Measurements from ENCODE around the gene SNRNP200. TPM values are rescaled to one million over a fixed set of nuclear protein-coding genes. Genes with fewer than 3 reads are reported as not detected.

Gene SNRNP200
- total and polyA plus RNA-seq, 2 donors (not counting 1 experiment from before 2014, with no cell fraction given) = 211 to 216 TPM

- TF ChIP-seq EZH2 (IDR thresholded peaks at IDR 0.05; ENCODE audit: borderline replicate concordance, insufficient read depth, low read depth, low read length, poor library complexity, severe bottlenecking) = no peak
- no peak for TF ChIP-seq CTCF (IDR thresholded peaks at IDR 0.05)
- POLR2A ChIA-PET = no interaction called here
- H3K9ac ChIP-seq (ENCODE audit: low read length) = no peak overlapping the region
- H3K4me2 ChIP-seq (replicated peaks; ENCODE audit: low read depth, low read length, poor library complexity, severe bottlenecking) = no peak overlapping the region
- Mint-ChIP-seq H3K27ac (peak overlapping the region; percentile 37), H3K4me1 (peaks cover 21% of the 10 kb centered on the region), H3K27me3 (no peaks in the 10 kb centered on the region), H3K9me3 (ENCODE audit: insufficient read depth) (no peaks in the 10 kb centered on the region), H3K4me3 (no peak overlapping the region)
- DNase-seq (no peak), ATAC-seq (ENCODE audit: low read depth) (no peak)
- no peaks in the 10 kb centered on the region for H4K20me1 ChIP-seq (ENCODE audit: control insufficient read depth, insufficient read depth, low read length, poor library complexity, severe bottlenecking)
- H3K79me2 ChIP-seq (ENCODE audit: control insufficient read depth, insufficient read depth, low read length) = no peaks in the 10 kb centered on the region
- H3K9me3 ChIP-seq (ENCODE audit: control extremely low read depth in 1 of 3, control insufficient read depth in 2 of 3, insufficient read depth in 1 of 3, low read length in 2 of 3) = no peaks in the 10 kb centered on the region
- CTCF ChIA-PET = interaction anchor here (0.7 kb wide), 1 partner anchor 110 kb away, joined by 4 read pairs; no protein-coding TSS in a partner anchor
- H3K36me3 ChIP-seq (replicated peaks in 1 of 2; ENCODE audit: control extremely low read depth in 1 of 2, control insufficient read depth in 1 of 2, extremely low read depth in 1 of 2, insufficient read depth in 2 of 2, low read length in 1 of 2) = no peaks in the 10 kb centered on the region
- no peak overlapping the region for H3K4me3 ChIP-seq (ENCODE audit: control extremely low read depth in 1 of 5, extremely low read depth in 1 of 5, insufficient read depth in 1 of 5, low read depth in 2 of 5, low read length in 4 of 5)
- H3K27ac ChIP-seq (ENCODE audit: low read length in 2 of 2) = no peak overlapping the region
- H3K4me1 ChIP-seq (ENCODE audit: control insufficient read depth in 2 of 2, insufficient read depth in 2 of 2, low read length in 2 of 2) = peaks cover 15 to 18% of the 10 kb centered on the region in 2 donors
- intact Hi-C loops (cut with micrococcal nuclease) = no loop called here
- no peaks in the 10 kb centered on the region for H3K27me3 ChIP-seq (replicated peaks in 1 of 4; ENCODE audit: control extremely low read depth in 1 of 4, control insufficient read depth in 3 of 4, insufficient read depth in 4 of 4, low read length in 3 of 4)
- no peak overlapping the region for H2AFZ ChIP-seq (ENCODE audit: insufficient read depth, low read depth, low read length, poor library complexity, severe bottlenecking)
- 69% methylated on average over 2 of the region's 3 CpGs for WGBS (ENCODE audit: insufficient coverage)
These were observed 9.7 kb upstream of the SNRNP200 start for GRCh38 chr2:96315005-96315399.

GRCh38 chr2:96308248-96308647 lies 2.9 kb upstream of the SNRNP200 start:
- POLR2A ChIA-PET = interaction anchor here (0.7 to 1.7 kb wide), 2 partner anchors 13 to 34 kb away, joined by 4 read pairs; no protein-coding TSS in a partner anchor
- peaks cover 38% of the 10 kb centered on the region for H3K79me2 ChIP-seq (ENCODE audit: control insufficient read depth, insufficient read depth, low read length)
- intact Hi-C loops (cut with micrococcal nuclease) = no loop called here
- peaks cover 16 to 18% of the 10 kb centered on the region in 2 donors for H3K4me1 ChIP-seq (ENCODE audit: control insufficient read depth in 2 of 2, insufficient read depth in 2 of 2, low read length in 2 of 2)
- H3K9me3 ChIP-seq (ENCODE audit: control extremely low read depth in 1 of 3, control insufficient read depth in 2 of 3, insufficient read depth in 1 of 3, low read length in 2 of 3) = no peaks in the 10 kb centered on the region
- Mint-ChIP-seq H3K4me3 (no peak overlapping the region), H3K4me1 (peaks cover 28% of the 10 kb centered on the region), H3K27ac (no peak overlapping the region), H3K27me3 (no peaks in the 10 kb centered on the region), H3K9me3 (ENCODE audit: insufficient read depth) (no peaks in the 10 kb centered on the region)
- CTCF ChIA-PET = interaction anchor here (0.6 kb wide), 1 partner anchor 548 kb away, joined by 4 read pairs; no protein-coding TSS in a partner anchor
- H4K20me1 ChIP-seq (ENCODE audit: control insufficient read depth, insufficient read depth, low read length, poor library complexity, severe bottlenecking) = peaks cover 2% of the 10 kb centered on the region
- no peak for TF ChIP-seq CTCF (IDR thresholded peaks at IDR 0.05)
- TF ChIP-seq EZH2 (IDR thresholded peaks at IDR 0.05; ENCODE audit: borderline replicate concordance, insufficient read depth, low read depth, low read length, poor library complexity, severe bottlenecking) = no peak
- DNase-seq (no peak), ATAC-seq (ENCODE audit: low read depth) (no peak)
- H3K27ac ChIP-seq (ENCODE audit: low read length in 2 of 2) = no peak overlapping the region
- no peak overlapping the region for H3K4me2 ChIP-seq (replicated peaks; ENCODE audit: low read depth, low read length, poor library complexity, severe bottlenecking)
- peaks cover 0 to 14% of the 10 kb centered on the region in 2 experiments for H3K36me3 ChIP-seq (replicated peaks in 1 of 2; ENCODE audit: control extremely low read depth in 1 of 2, control insufficient read depth in 1 of 2, extremely low read depth in 1 of 2, insufficient read depth in 2 of 2, low read length in 1 of 2)
- H3K4me3 ChIP-seq (ENCODE audit: control extremely low read depth in 1 of 5, extremely low read depth in 1 of 5, insufficient read depth in 1 of 5, low read depth in 2 of 5, low read length in 4 of 5) = no peak overlapping the region
- H3K27me3 ChIP-seq (replicated peaks in 1 of 4; ENCODE audit: control extremely low read depth in 1 of 4, control insufficient read depth in 3 of 4, insufficient read depth in 4 of 4, low read length in 3 of 4) = no peaks in the 10 kb centered on the region
- no peak overlapping the region for H3K9ac ChIP-seq (ENCODE audit: low read length)
- 100% methylated on average over 2 of the region's 5 CpGs for WGBS (ENCODE audit: insufficient coverage)
- H2AFZ ChIP-seq (ENCODE audit: insufficient read depth, low read depth, low read length, poor library complexity, severe bottlenecking) = no peak overlapping the region
